DND-41 (cell line): ENCODE measurements around the gene PDZD8.

Experiments used
- ATAC-seq: fragments of 200-7000 bp; cut with Tn5 transposase; 3 replicates; pipeline ENCODE4 v1.9.1; 2021; ENCODE audit warnings: low read depth; ENCODE audit not compliant: insufficient read depth
- DNase-seq: peaks from one replicate; pipeline ENCODE4 v3.0.0-alpha.2; 2020
- H2AFZ ChIP-seq: 2 replicates; pipeline ENCODE4 v1.6.0; 2012; ENCODE audit warnings: low read depth, low read length
- H3K27ac ChIP-seq: 2 replicates; pipeline ENCODE4 v1.5.1; 2012; ENCODE audit warnings: low read length, inconsistent platforms
- H3K27me3 ChIP-seq: fragments of 200-600 bp; sonication (generic); 2 replicates; pipeline ENCODE4 v1.6.0; 2012; ENCODE audit warnings: low read length, mild to moderate bottlenecking, inconsistent platforms; ENCODE audit not compliant: insufficient read depth, poor library complexity
- H3K36me3 ChIP-seq: 2 replicates; pipeline ENCODE4 v1.5.1; 2012; ENCODE audit warnings: low read length, inconsistent platforms; ENCODE audit not compliant: insufficient read depth
- H3K4me1 ChIP-seq: 2 replicates; pipeline ENCODE4 v1.5.1; 2012; ENCODE audit warnings: mild to moderate bottlenecking, low read length; ENCODE audit not compliant: insufficient read depth
- H3K4me2 ChIP-seq: 2 replicates; pipeline ENCODE4 v1.6.0; 2012; ENCODE audit warnings: mild to moderate bottlenecking, moderate library complexity, low read length, inconsistent platforms; ENCODE audit not compliant: insufficient read depth
- H3K4me3 ChIP-seq, 2 experiments: fragments of 200-600 bp in 1 of 2; shearing (Covaris generic) in 1 of 2; 2 replicates each; pipeline ENCODE4 v1.5.1; 2012 to 2016; ENCODE audit warnings: inconsistent platforms in 2 of 2, low read length in 2 of 2, mild to moderate bottlenecking in 2 of 2, low read depth in 1 of 2, moderate library complexity in 1 of 2
- H3K79me2 ChIP-seq: 2 replicates; pipeline ENCODE4 v1.6.0; 2012; ENCODE audit warnings: low read length, inconsistent platforms; ENCODE audit not compliant: insufficient read depth
- H3K9ac ChIP-seq: 2 replicates; pipeline ENCODE4 v1.6.0; 2012; ENCODE audit warnings: low read depth, mild to moderate bottlenecking, inconsistent platforms, low read length, moderate library complexity
- H3K9me3 ChIP-seq: 2 replicates; pipeline ENCODE4 v1.5.1; 2012; ENCODE audit warnings: low read length, moderate library complexity, mild to moderate bottlenecking, inconsistent platforms; ENCODE audit not compliant: insufficient read depth, severe bottlenecking
- H4K20me1 ChIP-seq: 2 replicates; pipeline ENCODE4 v1.6.0; 2012; ENCODE audit warnings: low read length; ENCODE audit not compliant: insufficient read depth
- EZH2 ChIP-seq: IDR thresholded peaks from 3 replicates; pipeline ENCODE4 v1.6.1; 2012; ENCODE audit warnings: borderline replicate concordance, low read depth, mild to moderate bottlenecking, moderate library complexity, low read length, inconsistent platforms; ENCODE audit not compliant: severe bottlenecking
- TF ChIP-seq, protein P1 (sequence below): IDR thresholded peaks from 2 replicates; pipeline ENCODE4 v1.5.1; 2012; ENCODE audit warnings: borderline replicate concordance, low read length, moderate library complexity, mild to moderate bottlenecking; ENCODE audit not compliant: poor library complexity, severe bottlenecking; ENCODE audit errors: extremely low read depth

PDZD8 gene

DNA sequence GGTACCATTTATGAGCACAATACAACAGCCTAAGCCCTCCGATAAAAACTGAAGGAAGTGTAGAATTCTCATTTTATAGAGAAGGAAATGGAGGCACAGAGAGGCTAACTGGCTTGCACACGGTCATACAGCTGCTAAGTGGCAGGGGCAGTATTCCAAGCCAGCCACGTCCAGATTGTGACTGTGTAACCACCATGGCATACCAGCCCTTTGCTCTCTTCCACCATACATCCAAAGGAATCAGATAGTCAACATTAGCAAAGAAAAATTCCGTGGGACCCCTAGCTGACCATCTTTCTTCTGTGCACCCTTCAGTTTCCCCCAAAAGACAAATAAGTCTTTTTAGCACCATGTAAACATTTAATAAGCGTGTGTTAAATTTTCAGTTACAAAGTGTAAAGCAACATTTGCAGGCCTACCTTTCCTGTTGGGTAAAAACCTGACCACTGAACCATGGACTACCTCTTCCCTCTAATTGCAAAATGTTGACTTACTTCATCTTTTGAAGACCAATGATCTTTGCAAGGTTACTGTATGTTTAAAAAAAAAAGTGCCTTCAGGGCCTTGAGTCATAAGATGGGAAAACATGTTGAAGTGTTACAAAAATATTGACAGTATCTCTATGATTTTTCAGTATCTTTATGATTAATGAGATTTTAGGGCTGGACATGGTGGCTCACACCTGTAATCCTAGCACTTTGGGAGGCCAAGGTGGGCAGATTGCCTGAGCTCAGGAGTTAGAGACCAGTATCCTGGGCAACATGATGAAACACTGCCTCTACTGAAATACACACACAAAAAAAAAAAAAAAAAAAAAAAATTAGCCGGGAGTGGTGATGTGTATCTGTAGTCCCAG is 24.3 kb upstream of the PDZD8 start:
- no peak overlapping the region for H3K27ac ChIP-seq
- no peak for ATAC-seq
- TF ChIP-seq, protein P1, sequence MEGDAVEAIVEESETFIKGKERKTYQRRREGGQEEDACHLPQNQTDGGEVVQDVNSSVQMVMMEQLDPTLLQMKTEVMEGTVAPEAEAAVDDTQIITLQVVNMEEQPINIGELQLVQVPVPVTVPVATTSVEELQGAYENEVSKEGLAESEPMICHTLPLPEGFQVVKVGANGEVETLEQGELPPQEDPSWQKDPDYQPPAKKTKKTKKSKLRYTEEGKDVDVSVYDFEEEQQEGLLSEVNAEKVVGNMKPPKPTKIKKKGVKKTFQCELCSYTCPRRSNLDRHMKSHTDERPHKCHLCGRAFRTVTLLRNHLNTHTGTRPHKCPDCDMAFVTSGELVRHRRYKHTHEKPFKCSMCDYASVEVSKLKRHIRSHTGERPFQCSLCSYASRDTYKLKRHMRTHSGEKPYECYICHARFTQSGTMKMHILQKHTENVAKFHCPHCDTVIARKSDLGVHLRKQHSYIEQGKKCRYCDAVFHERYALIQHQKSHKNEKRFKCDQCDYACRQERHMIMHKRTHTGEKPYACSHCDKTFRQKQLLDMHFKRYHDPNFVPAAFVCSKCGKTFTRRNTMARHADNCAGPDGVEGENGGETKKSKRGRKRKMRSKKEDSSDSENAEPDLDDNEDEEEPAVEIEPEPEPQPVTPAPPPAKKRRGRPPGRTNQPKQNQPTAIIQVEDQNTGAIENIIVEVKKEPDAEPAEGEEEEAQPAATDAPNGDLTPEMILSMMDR, result no peak
- no peak for TF ChIP-seq EZH2
- H4K20me1 ChIP-seq, result no peaks in the 10 kb centered on the region
- no peaks in the 10 kb centered on the region for H3K4me1 ChIP-seq
- H3K36me3 ChIP-seq, result no peaks in the 10 kb centered on the region
- H2AFZ ChIP-seq, result no peak overlapping the region
- H3K79me2 ChIP-seq, result no peaks in the 10 kb centered on the region
- H3K4me3 ChIP-seq, result no peak overlapping the region
- H3K4me2 ChIP-seq, result no peak overlapping the region
- DNase-seq, result no peak
- H3K27me3 ChIP-seq, result no peaks in the 10 kb centered on the region
- no peak overlapping the region for H3K9ac ChIP-seq
- no peaks in the 10 kb centered on the region for H3K9me3 ChIP-seq

DNA sequence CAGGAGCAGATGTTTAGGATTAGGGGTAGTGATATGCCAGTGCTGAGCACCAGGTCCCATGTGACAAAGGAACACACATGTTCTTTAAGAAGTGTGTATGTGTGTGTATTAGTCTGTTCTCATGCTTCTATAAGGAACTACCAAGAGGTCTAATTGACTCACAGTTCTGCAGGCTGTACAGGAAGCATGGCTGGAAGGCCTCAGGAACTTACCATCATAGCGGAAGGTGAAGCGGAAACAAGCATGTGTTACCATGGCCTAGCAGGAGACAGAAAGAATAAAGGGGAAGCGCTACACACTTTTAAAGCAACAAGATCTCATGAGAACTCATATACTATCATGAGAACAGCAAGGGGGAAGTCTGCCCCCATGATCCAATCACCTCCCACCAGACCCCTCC is 22.8 kb upstream of the PDZD8 start:
- H3K27ac ChIP-seq, result no peak overlapping the region
- H3K4me3 ChIP-seq, result no peak overlapping the region
- no peak for TF ChIP-seq EZH2
- TF ChIP-seq, protein P1, result no peak
- H3K9ac ChIP-seq, result no peak overlapping the region
- H3K36me3 ChIP-seq, result no peaks in the 10 kb centered on the region
- H4K20me1 ChIP-seq, result no peaks in the 10 kb centered on the region
- no peak for DNase-seq
- ATAC-seq, result no peak
- H3K27me3 ChIP-seq, result peaks cover 5% of the 10 kb centered on the region
- H3K79me2 ChIP-seq, result no peaks in the 10 kb centered on the region
- no peak overlapping the region for H3K4me2 ChIP-seq
- H2AFZ ChIP-seq, result no peak overlapping the region
- H3K4me1 ChIP-seq, result no peaks in the 10 kb centered on the region
- H3K9me3 ChIP-seq, result no peaks in the 10 kb centered on the region

DNA sequence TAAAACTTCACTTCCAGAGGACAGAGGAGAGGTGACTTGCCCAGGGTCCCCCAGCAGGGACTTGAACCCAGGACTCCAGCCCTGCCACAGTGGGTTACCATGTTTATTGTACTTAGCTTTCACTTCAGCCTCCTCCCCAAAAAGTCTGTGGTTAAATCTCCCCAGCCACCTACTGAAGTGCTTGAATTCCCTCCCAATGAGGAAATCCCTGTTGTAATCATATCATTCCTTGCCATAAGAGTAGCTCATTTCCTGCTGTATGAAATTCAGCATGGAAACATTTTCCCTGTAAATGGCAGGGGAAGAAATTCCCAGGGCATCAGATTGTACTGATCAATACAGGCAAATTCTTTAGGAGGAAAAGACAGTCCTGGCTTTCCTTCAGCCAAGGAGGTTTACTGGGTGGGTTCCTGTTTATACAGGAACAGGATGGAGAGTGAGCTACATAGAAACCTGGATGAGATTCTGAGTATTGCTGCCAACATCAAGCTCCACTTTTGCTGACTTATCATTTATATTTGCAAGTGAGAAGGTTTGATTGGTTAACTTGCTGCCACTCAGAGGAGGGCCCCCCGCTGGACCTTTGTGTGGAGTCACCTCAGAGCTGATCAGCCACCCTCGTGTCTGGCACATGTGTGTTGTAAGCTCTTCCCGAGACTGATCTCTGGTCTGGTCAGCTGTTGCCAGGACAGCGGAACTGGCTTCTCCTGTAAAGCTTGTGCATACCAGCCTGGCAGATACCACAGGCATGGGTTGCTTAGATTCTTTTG is 16.4 kb upstream of the PDZD8 start:
- Histone ChIP-seq H3K9me3 (no peaks in the 10 kb centered on the region), H3K4me3 (no peak overlapping the region), H3K27me3 (peaks cover 8% of the 10 kb centered on the region), H3K4me2 (no peak overlapping the region), H3K79me2 (no peaks in the 10 kb centered on the region), H2AFZ (no peak overlapping the region), H3K9ac (no peak overlapping the region), H3K4me1 (no peaks in the 10 kb centered on the region), H3K36me3 (no peaks in the 10 kb centered on the region), H4K20me1 (no peaks in the 10 kb centered on the region), H3K27ac (no peak overlapping the region)
- ATAC-seq (no peak), DNase-seq (no peak)
- TF ChIP-seq, protein P1, result no peak
- no peak for TF ChIP-seq EZH2
